GM23248 (cell line): ENCODE data around the gene RRP9. TPM values are rescaled to one million over a fixed set of nuclear protein-coding genes. Genes with fewer than 3 reads are reported as not detected.

ENCODE experiments used
- DNase-seq: peaks from one replicate; pipeline ENCODE4 v3.0.0-alpha.2; 2015
- H2AFZ ChIP-seq: fragments of 200-600 bp; sonication (generic); 2 replicates; pipeline ENCODE4 v1.6.1; 2016; ENCODE audit warnings: antibody characterized with exemption
- H3F3A ChIP-seq: fragments of 200-600 bp; sonication (generic); 2 replicates; pipeline ENCODE4 v1.6.1; 2016; ENCODE audit warnings: mild to moderate bottlenecking, antibody characterized with exemption, mixed run types; ENCODE audit not compliant: insufficient read depth
- H3K27ac ChIP-seq: fragments of 200-600 bp; sonication (generic); 2 replicates; pipeline ENCODE4 v1.5.1; 2016; ENCODE audit warnings: mild to moderate bottlenecking
- H3K27me3 ChIP-seq: fragments of 200-600 bp; sonication (generic); replicated peaks from 2 replicates; pipeline ENCODE4 v1.6.1; 2016; ENCODE audit warnings: mild to moderate bottlenecking; ENCODE audit not compliant: insufficient read depth
- H3K36me3 ChIP-seq: fragments of 200-600 bp; sonication (generic); 2 replicates; pipeline ENCODE4 v1.6.1; 2016; ENCODE audit warnings: low read depth, mild to moderate bottlenecking
- H3K4me1 ChIP-seq: fragments of 200-600 bp; sonication (generic); 2 replicates; pipeline ENCODE4 v1.6.1; 2016; ENCODE audit warnings: mild to moderate bottlenecking; ENCODE audit not compliant: insufficient read depth
- H3K4me2 ChIP-seq: fragments of 200-600 bp; sonication (generic); one replicate; pipeline ENCODE4 v1.6.1; 2016; ENCODE audit warnings: mild to moderate bottlenecking; ENCODE audit not compliant: unreplicated experiment
- H3K4me3 ChIP-seq: fragments of 200-600 bp; sonication (generic); 2 replicates; pipeline ENCODE4 v1.5.1; 2016; ENCODE audit warnings: mild to moderate bottlenecking
- H3K79me2 ChIP-seq: fragments of 200-600 bp; sonication (generic); 2 replicates; pipeline ENCODE4 v1.6.1; 2016; ENCODE audit warnings: mild to moderate bottlenecking; ENCODE audit not compliant: insufficient read depth
- H3K9ac ChIP-seq: fragments of 200-600 bp; sonication (generic); 2 replicates; pipeline ENCODE4 v1.6.1; 2016; ENCODE audit warnings: mild to moderate bottlenecking
- H3K9me2 ChIP-seq: fragments of 200-600 bp; sonication (generic); 2 replicates; pipeline ENCODE4 v1.6.1; 2016; ENCODE audit warnings: mixed run types, mild to moderate bottlenecking, moderate library complexity; ENCODE audit not compliant: insufficient read depth
- H3K9me3 ChIP-seq: fragments of 200-600 bp; sonication (generic); one replicate; pipeline ENCODE4 v1.6.1; 2017; ENCODE audit warnings: low read depth
- H4K20me1 ChIP-seq: fragments of 200-600 bp; sonication (generic); 2 replicates; pipeline ENCODE4 v1.6.0; 2016; ENCODE audit not compliant: insufficient read depth
- EZH2 ChIP-seq: fragments of 200-600 bp; sonication (generic); IDR thresholded peaks from 2 replicates; pipeline ENCODE4 v1.6.1; 2018; ENCODE audit warnings: antibody characterized with exemption, mild to moderate bottlenecking; ENCODE audit not compliant: insufficient read depth, poor library complexity, severe bottlenecking
- EZH2phosphoT487 ChIP-seq: fragments of 200-600 bp; sonication (generic); IDR thresholded peaks from 2 replicates; pipeline ENCODE4 v1.6.1; 2018; ENCODE audit warnings: antibody characterized with exemption, moderate library complexity, mild to moderate bottlenecking, low read depth; ENCODE audit not compliant: insufficient read depth
- WGBS, 2 experiments: methylation state at CpG; one replicate each; pipeline ENCODE4 v1.1.6; 2015 to 2017; ENCODE audit warnings: low lambda C conversion rate in 2 of 2, low coverage in 1 of 2; ENCODE audit errors: missing lambda C conversion rate in 2 of 2; 5-methylcytosine and 5-hydroxymethylcytosine counted together
- in situ Hi-C: fragments of 300-500 bp; cut with MboI; formaldehyde crosslinking; loops from 2 replicates; pipeline ENCODE4 v1.15.0; 2020
- polyA plus RNA-seq: library from polyadenylated mRNA; unstranded; fragments of >200 nt; fragmentation: Nextera tagmentation; extraction: Ambion mirVana; gene quantifications from 2 replicates; pipeline ENCODE4 v1.2.1, GENCODE V29; 2016
- small RNA-seq: library from RNA; depleted of rRNA; stranded (forward); fragments of <200 nt; gene quantifications from one replicate; pipeline ENCODE3, GENCODE V24; 2014; ENCODE audit warnings: low read depth, low replicate concordance
- total RNA-seq: library from RNA; depleted of rRNA; stranded (reverse); fragments of >200 nt; shearing (Covaris generic); gene quantifications from 2 replicates; pipeline ENCODE4 v1.2.3, GENCODE V29; 2014; rRNA removed

RRP9 gene
- total and polyA plus RNA-seq, 2 experiments from 2014 or later, result 27.5 to 28.4 TPM

DNA sequence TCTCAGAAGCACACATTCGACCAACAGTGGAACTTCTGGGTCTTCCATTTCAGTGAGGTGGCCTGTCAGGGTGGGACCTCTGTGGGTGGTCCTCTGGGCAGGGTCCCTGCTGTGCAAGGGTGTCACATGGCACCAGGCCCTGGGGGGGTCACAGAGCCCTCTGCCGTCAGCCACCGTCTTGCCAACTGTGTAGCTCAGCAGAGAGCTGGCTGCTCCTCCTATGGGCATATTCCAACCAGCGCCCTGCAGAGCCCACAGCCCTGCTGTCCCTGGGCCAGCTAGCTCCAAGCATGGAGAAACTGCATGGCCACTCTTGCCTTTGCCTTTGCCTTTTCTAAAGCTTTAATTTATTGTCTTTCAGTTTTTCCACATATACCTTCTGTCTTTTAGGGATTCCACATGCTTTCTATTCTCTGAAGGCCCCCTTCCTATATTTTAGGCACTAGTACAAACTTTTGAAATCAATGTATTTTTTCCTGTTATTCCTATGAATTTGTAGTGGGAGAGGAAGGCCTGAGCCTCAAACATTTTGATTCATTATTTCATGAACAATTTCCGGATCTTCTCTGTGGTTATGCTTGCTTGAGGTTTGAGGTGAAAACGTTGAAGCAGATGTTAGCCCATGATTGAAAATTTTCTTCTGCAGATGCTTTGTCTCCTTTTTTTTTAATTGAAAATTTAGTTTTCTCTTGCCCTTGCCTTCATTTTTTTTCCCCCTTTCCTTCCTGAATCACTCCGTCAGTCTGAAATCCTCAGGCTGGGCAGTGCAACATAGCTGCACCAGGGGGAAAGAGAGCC lies 50.3 kb downstream of the RRP9 start:
- Histone ChIP-seq H3K9me2 (no peaks in the 10 kb centered on the region), H3K4me2 (no peak overlapping the region), H3K4me1 (no peaks in the 10 kb centered on the region), H3K4me3 (no peak overlapping the region), H3K9ac (no peak overlapping the region), H3K9me3 (no peaks in the 10 kb centered on the region), H3F3A (no peaks in the 10 kb centered on the region), H3K27me3 (peaks cover 11% of the 10 kb centered on the region), H3K27ac (no peak overlapping the region), H3K36me3 (no peaks in the 10 kb centered on the region), H2AFZ (no peak overlapping the region), H4K20me1 (no peaks in the 10 kb centered on the region), H3K79me2 (no peaks in the 10 kb centered on the region)
- TF ChIP-seq EZH2 (no peak), EZH2phosphoT487 (no peak)
- DNase-seq, result no peak
- in situ Hi-C loops, result no loop called here
- 36 to 39% methylated on average over 7 of the region's 7 CpGs for WGBS, 2 experiments

DNA sequence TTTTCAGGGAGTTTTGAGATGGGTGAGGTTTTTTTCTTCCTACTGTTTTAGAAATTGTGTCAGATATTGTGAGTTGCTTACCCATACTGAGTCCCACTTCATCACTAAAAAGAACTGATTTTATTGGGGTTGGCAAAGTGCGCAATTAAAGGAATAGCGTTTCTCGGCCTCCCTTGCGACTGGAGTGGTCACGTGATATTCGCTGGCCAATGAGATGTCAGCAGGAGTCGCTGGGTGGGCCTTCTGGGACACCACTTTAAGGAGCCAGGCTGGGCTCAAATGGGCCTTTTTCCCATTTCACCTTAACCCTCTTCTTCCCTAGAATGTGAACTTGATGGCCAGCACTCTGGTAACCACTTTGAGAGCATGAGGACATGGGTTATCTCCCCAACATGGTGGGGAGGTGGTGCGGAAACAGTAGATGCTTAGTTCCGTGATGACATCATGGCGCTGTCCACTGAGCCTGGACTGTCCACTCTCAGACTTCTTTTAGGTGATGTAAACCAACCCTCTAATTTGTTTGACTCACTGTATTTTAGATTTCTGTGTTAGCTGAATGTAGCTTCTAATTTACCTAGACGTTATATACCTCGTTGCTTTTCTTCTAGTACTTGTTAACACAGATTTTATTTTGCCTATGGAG lies 53.1 kb downstream of the RRP9 start:
- H3K27me3 ChIP-seq, result peaks cover 8% of the 10 kb centered on the region
- H4K20me1 ChIP-seq, result no peaks in the 10 kb centered on the region
- 66 to 75% methylated on average over 12 of the region's 12 CpGs for WGBS, 2 experiments
- H3F3A ChIP-seq, result no peaks in the 10 kb centered on the region
- no peak overlapping the region for H3K27ac ChIP-seq
- no peaks in the 10 kb centered on the region for H3K9me2 ChIP-seq
- no peaks in the 10 kb centered on the region for H3K36me3 ChIP-seq
- H3K4me1 ChIP-seq, result no peaks in the 10 kb centered on the region
- H3K4me2 ChIP-seq, result no peak overlapping the region
- no peak for TF ChIP-seq EZH2
- TF ChIP-seq EZH2phosphoT487, result no peak
- in situ Hi-C loops, result no loop called here
- no peak overlapping the region for H2AFZ ChIP-seq
- no peak overlapping the region for H3K9ac ChIP-seq
- H3K4me3 ChIP-seq, result no peak overlapping the region
- DNase-seq, result no peak
- H3K9me3 ChIP-seq, result no peaks in the 10 kb centered on the region
- H3K79me2 ChIP-seq, result no peaks in the 10 kb centered on the region

DNA sequence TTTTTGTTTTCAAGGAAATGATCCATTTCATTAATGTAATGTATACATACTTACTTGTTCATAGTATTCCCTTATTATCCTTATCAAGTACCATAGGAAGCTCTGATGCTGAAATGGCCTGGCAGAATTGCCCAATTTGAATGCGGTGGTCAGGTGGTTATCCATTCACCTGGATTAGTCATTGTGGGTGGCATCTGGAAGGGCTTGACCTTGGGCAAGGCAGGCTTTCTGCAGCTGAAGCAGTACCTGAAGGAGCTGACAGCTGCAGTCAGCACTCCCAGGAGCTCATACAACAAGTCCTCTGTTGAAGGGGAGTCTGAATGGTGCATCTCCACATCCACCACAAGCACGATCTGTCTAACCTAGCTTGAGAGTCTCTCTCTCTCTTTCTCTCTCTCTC lies 54.1 kb downstream of the RRP9 start:
- Histone ChIP-seq H3K27ac (no peak overlapping the region), H3K9ac (no peak overlapping the region), H4K20me1 (no peaks in the 10 kb centered on the region), H3K9me3 (no peaks in the 10 kb centered on the region), H3K27me3 (peaks cover 8% of the 10 kb centered on the region), H3K4me2 (no peak overlapping the region), H2AFZ (no peak overlapping the region), H3K9me2 (no peaks in the 10 kb centered on the region), H3K36me3 (no peaks in the 10 kb centered on the region), H3K79me2 (no peaks in the 10 kb centered on the region), H3K4me1 (no peaks in the 10 kb centered on the region), H3F3A (no peaks in the 10 kb centered on the region), H3K4me3 (no peak overlapping the region)
- TF ChIP-seq EZH2phosphoT487, result no peak
- no peak for TF ChIP-seq EZH2
- WGBS, 2 experiments, result 66 to 72% methylated on average over 2 of the region's 2 CpGs
- no peak for DNase-seq
- in situ Hi-C loops, result no loop called here

- TF ChIP-seq EZH2phosphoT487, result no peak
- TF ChIP-seq EZH2, result no peak
- in situ Hi-C loops, result no loop called here
These were observed 55.3 kb downstream of the RRP9 start for GRCh38 chr3:51886447-51886846.

More at GRCh38 chr3:51886447-51886846, 55.3 kb downstream of the RRP9 start:
- Histone ChIP-seq H3K9me3 (no peaks in the 10 kb centered on the region), H3K79me2 (no peaks in the 10 kb centered on the region), H3K4me3 (no peak overlapping the region), H3K36me3 (no peaks in the 10 kb centered on the region), H3K9ac (no peak overlapping the region), H3F3A (no peaks in the 10 kb centered on the region), H3K4me1 (no peaks in the 10 kb centered on the region), H2AFZ (no peak overlapping the region), H3K27me3 (peaks cover 4% of the 10 kb centered on the region), H4K20me1 (no peaks in the 10 kb centered on the region), H3K9me2 (no peaks in the 10 kb centered on the region), H3K27ac (no peak overlapping the region), H3K4me2 (no peak overlapping the region)
- no peak for DNase-seq

Small RNA genes lying within 50 kb of the gene (small RNA-seq; reads per million reads assigned to genes)
- not detected for gene AC115284.1

Other genes with a start within 250 kb of the RRP9 start
- gene GRM2, start 234.8 kb downstream of the RRP9 start, total RNA-seq, result 1.1 TPM in 1 of 2 replicates, not detected in the other
- not detected in 2 replicates for gene GRM2, start 234.8 kb downstream of the RRP9 start, polyA plus RNA-seq
- gene IQCF6, start 162.7 kb downstream of the RRP9 start, total RNA-seq, result not detected in 2 replicates
- not detected in 2 replicates for gene IQCF6, start 162.7 kb downstream of the RRP9 start, polyA plus RNA-seq
- not detected in 2 replicates for gene IQCF2, start 80.3 kb downstream of the RRP9 start, total RNA-seq
- not detected in 2 replicates for gene IQCF2, start 80.3 kb downstream of the RRP9 start, polyA plus RNA-seq
- not detected in 2 replicates for gene IQCF5, start 66.3 kb downstream of the RRP9 start, total RNA-seq
- gene IQCF5, start 66.3 kb downstream of the RRP9 start, polyA plus RNA-seq, result not detected in 2 replicates
- not detected in 2 replicates for gene IQCF1, start 38.6 kb downstream of the RRP9 start, total RNA-seq
- gene IQCF1, start 38.6 kb downstream of the RRP9 start, polyA plus RNA-seq, result not detected in 2 replicates
- gene PARP3, start 459 bp upstream of the RRP9 start, total RNA-seq, result 80.4 and 118 TPM in 2 replicates
- gene PARP3, start 459 bp upstream of the RRP9 start, polyA plus RNA-seq, result 60.4 and 64.0 TPM in 2 replicates
- not detected in 2 replicates for gene GPR62, start 13.5 kb upstream of the RRP9 start, total RNA-seq
- gene GPR62, start 13.5 kb upstream of the RRP9 start, polyA plus RNA-seq, result 0.09 TPM in 1 of 2 replicates, not detected in the other
- gene PCBP4, start 25.6 kb upstream of the RRP9 start, total RNA-seq, result 71.2 and 91.2 TPM in 2 replicates
- gene PCBP4, start 25.6 kb upstream of the RRP9 start, polyA plus RNA-seq, result 40.4 and 45.0 TPM in 2 replicates
- 60.3 and 60.4 TPM in 2 replicates for gene ABHD14B, start 32.1 kb upstream of the RRP9 start, total RNA-seq
- 64.9 and 70.9 TPM in 2 replicates for gene ABHD14B, start 32.1 kb upstream of the RRP9 start, polyA plus RNA-seq
- 33.1 and 37.9 TPM in 2 replicates for gene ABHD14A, start 33.2 kb upstream of the RRP9 start, total RNA-seq
- gene ABHD14A, start 33.2 kb upstream of the RRP9 start, polyA plus RNA-seq, result 33.0 and 35.5 TPM in 2 replicates
- gene ACY1, start 41.6 kb upstream of the RRP9 start, total RNA-seq, result 66.6 and 73.6 TPM in 2 replicates
- 35.8 and 38.1 TPM in 2 replicates for gene ACY1, start 41.6 kb upstream of the RRP9 start, polyA plus RNA-seq
- gene RPL29, start 54.0 kb upstream of the RRP9 start, total RNA-seq, result 965 and 1,164 TPM in 2 replicates
- 665 and 690 TPM in 2 replicates for gene RPL29, start 54.0 kb upstream of the RRP9 start, polyA plus RNA-seq
- 12.4 and 17.7 TPM in 2 replicates for gene DUSP7, start 114.7 kb upstream of the RRP9 start, total RNA-seq
- gene DUSP7, start 114.7 kb upstream of the RRP9 start, polyA plus RNA-seq, result 5.1 and 5.8 TPM in 2 replicates
- 2.3 and 5.2 TPM in 2 replicates for gene POC1A, start 212.5 kb upstream of the RRP9 start, total RNA-seq
- 11.0 and 11.8 TPM in 2 replicates for gene POC1A, start 212.5 kb upstream of the RRP9 start, polyA plus RNA-seq